ENCODE measurements around the gene TUBA1B.

GRCh38 chr12:49126852-49127763 is 4.1 kb downstream of the TUBA1B start:
- TF ChIP-seq CTCF (IDR thresholded peaks at IDR 0.05) (no peak), POLR2A (IDR thresholded peaks at IDR 0.05) (no peak), POLR2AphosphoS5 (IDR thresholded peaks at IDR 0.05) (no peak)

All from breast epithelium (tissue), 3 donors.